Measurements from ENCODE around the gene LETM1. TPM values are rescaled to one million over a fixed set of nuclear protein-coding genes. Genes with fewer than 3 reads are reported as not detected.
A peak's percentile ranks its signal among the peaks of the same experiment; 100 is the strongest.

LETM1 gene
- total and polyA plus RNA-seq, 2 of the 13 experiments (the other 11 are each of a cell fraction or from before 2014, with no cell fraction given), result 9.7 to 41.6 TPM

GRCh38 chr4:1771555-1772305 lies 84.2 kb downstream of the LETM1 start (continued):
- TF ChIP-seq FIP1L1 (IDR thresholded peaks at IDR 0.05; ENCODE audit: borderline replicate concordance, insufficient read depth, low read depth, low read length) (no peak), JUN (CRISPR knock-in tag; IDR thresholded peaks at IDR 0.05) (no peak), CENPT (CRISPR knock-in tag; IDR thresholded peaks at IDR 0.05; ENCODE audit: low read depth) (no peak), HDAC6 (IDR thresholded peaks at IDR 0.05; ENCODE audit: low read depth, low read length) (no peak), SP2 (CRISPR knock-in tag; IDR thresholded peaks at IDR 0.05) (no peak), ZNF761 (CRISPR knock-in tag; conservative IDR thresholded peaks at IDR 0.05) (0 out of 2 replicates have a peak, but pooled peaks have one; percentile 40), U2AF2 (IDR thresholded peaks at IDR 0.05; ENCODE audit: low read depth, low read length) (no peak), MBD4 (IDR thresholded peaks at IDR 0.05; ENCODE audit: borderline replicate concordance, low read length) (no peak), ZNF292 (CRISPR knock-in tag; IDR thresholded peaks at IDR 0.05; ENCODE audit: borderline replicate concordance, low read depth) (0 out of 2 replicates have a peak, but pooled peaks have one; percentile 4), NAIF1 (CRISPR knock-in tag; IDR thresholded peaks at IDR 0.05; ENCODE audit: borderline replicate concordance) (no peak), PAX8 (CRISPR knock-in tag; IDR thresholded peaks at IDR 0.05; ENCODE audit: borderline replicate concordance) (no peak), ATF2 (CRISPR knock-in tag; IDR thresholded peaks at IDR 0.05) (no peak), ZFY (CRISPR knock-in tag; IDR thresholded peaks at IDR 0.05) (no peak), ZNF382 (CRISPR knock-in tag; IDR thresholded peaks at IDR 0.05; ENCODE audit: borderline replicate concordance) (no peak), ZNF205 (CRISPR knock-in tag; IDR thresholded peaks at IDR 0.05) (no peak), ELF1 (CRISPR knock-in tag; IDR thresholded peaks at IDR 0.05) (no peak), ZNF646 (CRISPR knock-in tag; IDR thresholded peaks at IDR 0.05) (no peak), DNMT1 (CRISPR knock-in tag; IDR thresholded peaks at IDR 0.05) (no peak), ARNTL (CRISPR knock-in tag; IDR thresholded peaks at IDR 0.05) (peak; percentile 41; the same call in 1 of the 2 replicates), HNRNPL (IDR thresholded peaks at IDR 0.05; ENCODE audit: low read depth, low read length) (peak; percentile 97), RORA (CRISPR knock-in tag; IDR thresholded peaks at IDR 0.05) (no peak), MTF2 (CRISPR knock-in tag; IDR thresholded peaks at IDR 0.05; ENCODE audit: borderline replicate concordance) (no peak), ZMYM2 (CRISPR knock-in tag; IDR thresholded peaks at IDR 0.05) (no peak)
